H1 (cell line): ENCODE data around the gene PAIP2. TPM values are rescaled to one million over a fixed set of nuclear protein-coding genes. Genes with fewer than 3 reads are reported as not detected.

ENCODE experiments used
- CTCF ChIA-PET: fragments of 300-600 bp; sonication (Branson Sonifier 250); formaldehyde crosslinking; loops from one replicate; lab custom pipeline; 2021; ENCODE audit not compliant: partially characterized antibody; lab: Charles Lee
- POLR2A ChIA-PET: fragments of 300-600 bp; sonication (Branson Sonifier 250); formaldehyde crosslinking; loops from one replicate; lab custom pipeline; 2021; ENCODE audit warnings: inconsistent platforms; ENCODE audit not compliant: partially characterized antibody; lab: Charles Lee
- DNase-seq, 2 experiments: peaks; one replicate each; pipeline versions ENCODE4 v3.0.0 to v3.0.0-alpha.2; 2010 to 2022; ENCODE audit warnings: low spot score in 2 of 2, low read depth in 1 of 2, mixed read lengths in 1 of 2
- FAIRE-seq: peaks from 2 replicates; lab custom pipeline; 2011; peaks lifted over from hg19 to GRCh38; lab: Jason Lieb, UNC
- H2AFZ ChIP-seq: 2 replicates; pipeline ENCODE4 v1.8.1; 2012; ENCODE audit warnings: low read length, inconsistent platforms
- H2AK5ac ChIP-seq: 2 replicates; pipeline ENCODE4 v1.6.1; 2013; ENCODE audit warnings: low read depth, low read length
- H2BK120ac ChIP-seq: replicated peaks from 2 replicates; pipeline ENCODE3; 2013; ENCODE audit warnings: low read depth, low read length, inconsistent platforms
- H2BK12ac ChIP-seq: 2 replicates; pipeline ENCODE4 v1.6.1; 2013; ENCODE audit warnings: low read depth, low read length
- H2BK15ac ChIP-seq: 2 replicates; pipeline ENCODE4 v1.6.1; 2013; ENCODE audit warnings: low read length
- H2BK20ac ChIP-seq: 2 replicates; pipeline ENCODE4 v1.6.1; 2013; ENCODE audit warnings: low read length
- H2BK5ac ChIP-seq: 2 replicates; pipeline ENCODE4 v1.6.1; 2013; ENCODE audit warnings: low read depth, low read length
- H3K14ac ChIP-seq: 2 replicates; pipeline ENCODE4 v1.6.1; 2013; ENCODE audit warnings: inconsistent platforms; ENCODE audit not compliant: insufficient read length
- H3K18ac ChIP-seq: 2 replicates; pipeline ENCODE4 v1.6.1; 2013; ENCODE audit warnings: low read length; ENCODE audit errors: extremely low read depth
- H3K23ac ChIP-seq: 2 replicates; pipeline ENCODE4 v1.6.1; 2013; ENCODE audit warnings: inconsistent platforms; ENCODE audit not compliant: insufficient read length
- H3K23me2 ChIP-seq: 2 replicates; pipeline ENCODE4 v1.6.1; 2013; ENCODE audit warnings: low read depth, low read length
- H3K27ac ChIP-seq: 2 replicates; pipeline ENCODE4 v1.6.1; 2011; ENCODE audit warnings: low read depth, low read length, inconsistent platforms
- H3K27me3 ChIP-seq, 4 experiments: replicated peaks in 1 of 4; 1 replicate in 1 of 4; 2 replicates in 3 of 4; pipeline versions ENCODE4 v1.6.1 to v1.8.1; 2011 to 2013; ENCODE audit warnings: low read length in 3 of 4, mild to moderate bottlenecking in 3 of 4, inconsistent platforms in 2 of 4, mixed read lengths in 2 of 4, moderate library complexity in 1 of 4; ENCODE audit not compliant: control insufficient read depth in 3 of 4, insufficient read depth in 3 of 4; ENCODE audit errors: extremely low read depth in 1 of 4
- H3K36me3 ChIP-seq, 4 experiments: 2 replicates each; pipeline versions ENCODE4 v1.6.1 to v1.8.1; 2011 to 2013; ENCODE audit warnings: mild to moderate bottlenecking in 4 of 4, low read length in 3 of 4, moderate library complexity in 2 of 4, control low read depth in 1 of 4, inconsistent platforms in 1 of 4; ENCODE audit not compliant: insufficient read depth in 4 of 4, control insufficient read depth in 2 of 4
- H3K4ac ChIP-seq: replicated peaks from 2 replicates; pipeline ENCODE3; 2013; ENCODE audit warnings: low read length, low read depth, mixed read lengths, inconsistent platforms; ENCODE audit not compliant: insufficient read length
- H3K4me1 ChIP-seq, 4 experiments: replicated peaks in 1 of 4; 1 replicate in 1 of 4; 2 replicates in 3 of 4; pipeline versions ENCODE4 v1.6.1 to v1.8.1; 2011 to 2013; ENCODE audit warnings: low read length in 3 of 4, inconsistent platforms in 2 of 4, mixed read lengths in 1 of 4; ENCODE audit not compliant: insufficient read depth in 4 of 4, control insufficient read depth in 3 of 4
- H3K4me2 ChIP-seq, 2 experiments: 2 replicates each; pipeline versions ENCODE4 v1.6.1 to v1.8.1; 2011 to 2013; ENCODE audit warnings: low read depth in 2 of 2, low read length in 2 of 2, control low read depth in 1 of 2, inconsistent platforms in 1 of 2, mild to moderate bottlenecking in 1 of 2; ENCODE audit not compliant: insufficient read depth in 1 of 2
- H3K4me3 ChIP-seq, 4 experiments: fragments of 200-600, 300-600 bp in 1 of 4; sonication (generic), shearing (Covaris generic), sonication (Bioruptor Twin) in 1 of 4; 2 replicates each; pipeline versions ENCODE4 v1.5.1 to v1.8.1; 2011 to 2016; ENCODE audit warnings: low read length in 4 of 4, low read depth in 3 of 4, control low read depth in 2 of 4, inconsistent platforms in 2 of 4, mild to moderate bottlenecking in 2 of 4, mixed read lengths in 1 of 4, moderate library complexity in 1 of 4; ENCODE audit not compliant: insufficient read depth in 2 of 4; ENCODE audit errors: extremely low read depth in 1 of 4
- H3K56ac ChIP-seq: replicated peaks from 2 replicates; pipeline ENCODE3; 2013; ENCODE audit warnings: low read depth, mild to moderate bottlenecking, mixed read lengths, low read length, inconsistent platforms; ENCODE audit not compliant: insufficient read length
- H3K79me1 ChIP-seq: 2 replicates; pipeline ENCODE4 v1.6.1; 2013; ENCODE audit warnings: low read depth, low read length, control low read depth
- H3K79me2 ChIP-seq, 2 experiments: 2 replicates each; pipeline versions ENCODE4 v1.6.1 to v1.8.1; 2012 to 2013; ENCODE audit warnings: low read length in 2 of 2, mild to moderate bottlenecking in 2 of 2, inconsistent platforms in 1 of 2; ENCODE audit not compliant: insufficient read depth in 2 of 2, control insufficient read depth in 1 of 2
- H3K9ac ChIP-seq, 4 experiments: replicated peaks in 1 of 4; 1 replicate in 1 of 4; 2 replicates in 3 of 4; pipeline versions ENCODE4 v1.6.1 to v1.8.1; 2011 to 2013; ENCODE audit warnings: low read depth in 3 of 4, low read length in 3 of 4, control low read depth in 2 of 4, mild to moderate bottlenecking in 2 of 4, moderate library complexity in 2 of 4, inconsistent platforms in 1 of 4; ENCODE audit errors: extremely low read depth in 1 of 4
- H3K9me3 ChIP-seq, 2 experiments: 2 replicates each; pipeline versions ENCODE4 v1.6.1 to v1.8.1; 2012 to 2013; ENCODE audit warnings: mild to moderate bottlenecking in 2 of 2, moderate library complexity in 2 of 2, control low read depth in 1 of 2, inconsistent platforms in 1 of 2, low read depth in 1 of 2, low read length in 1 of 2, mixed read lengths in 1 of 2; ENCODE audit not compliant: insufficient read depth in 2 of 2
- H4K20me1 ChIP-seq, 2 experiments: replicated peaks in 1 of 2; 2 replicates each; pipeline versions ENCODE3 to v1.8.1; 2011 to 2013; ENCODE audit warnings: inconsistent platforms in 2 of 2, low read length in 2 of 2, mild to moderate bottlenecking in 1 of 2; ENCODE audit not compliant: insufficient read depth in 2 of 2, control insufficient read depth in 1 of 2
- H4K5ac ChIP-seq: 2 replicates; pipeline ENCODE4 v1.6.1; 2013; ENCODE audit warnings: low read length, low read depth, mixed read lengths, inconsistent platforms; ENCODE audit not compliant: insufficient read length
- H4K8ac ChIP-seq: 2 replicates; pipeline ENCODE4 v1.8.0; 2013; ENCODE audit warnings: mild to moderate bottlenecking, moderate library complexity, low read length, inconsistent platforms; ENCODE audit not compliant: insufficient read depth; ENCODE audit errors: extremely low read depth
- H4K91ac ChIP-seq: replicated peaks from 2 replicates; pipeline ENCODE3; 2013; ENCODE audit warnings: low read length, mixed read lengths, inconsistent platforms; ENCODE audit not compliant: insufficient read length
- PHF8 ChIP-seq: fragments of 200-600 bp; sonication (generic); conservative IDR thresholded peaks from 2 replicates; pipeline ENCODE4 v1.7.1; 2012; ENCODE audit warnings: low read depth, mild to moderate bottlenecking, inconsistent platforms, low read length, moderate library complexity
- RAD21 ChIP-seq, 2 experiments: IDR thresholded peaks in 1 of 2; conservative IDR thresholded peaks in 1 of 2; 2 replicates each; pipeline ENCODE4 v1.6.1; 2011; ENCODE audit warnings: low read depth in 2 of 2, low read length in 2 of 2, improper control_type of control experiment in 1 of 2, inconsistent platforms in 1 of 2, mild to moderate bottlenecking in 1 of 2, moderate library complexity in 1 of 2
- SUZ12 ChIP-seq: fragments of 200-600 bp; sonication (generic); IDR thresholded peaks from 2 replicates; pipeline ENCODE4 v1.6.1; 2012; ENCODE audit warnings: mild to moderate bottlenecking, inconsistent platforms, low read length, moderate library complexity, mixed read lengths
- WGBS, 2 experiments: shearing (Covaris generic) in 1 of 2; methylation state at CpG; one replicate each; pipeline versions ENCODE4 v1.1.6 to v1.1.7; 2013 to 2015; ENCODE audit warnings: low lambda C conversion rate in 2 of 2, mixed read lengths in 2 of 2, inconsistent platforms in 1 of 2, low coverage in 1 of 2, missing lambda C conversion rate in 1 of 2; ENCODE audit not compliant: insufficient replicate concordance in 2 of 2, insufficient coverage in 1 of 2, insufficient read length in 1 of 2; ENCODE audit errors: extremely low coverage in 1 of 2, missing lambda C conversion rate in 1 of 2; 5-methylcytosine and 5-hydroxymethylcytosine counted together
- polyA plus RNA-seq, 7 experiments: library from polyadenylated mRNA; depleted of rRNA in 3 of 7; stranded (reverse) in 5 of 7; unstranded in 2 of 7; fragments of >200 nt in 5 of 7; fragments of 200-250 nt in 2 of 7; gene quantifications; 1 replicate in 5 of 7; 2 replicates in 1 of 7; 4 replicates in 1 of 7; pipeline versions ENCODE4 v1.2.1 to v1.2.3, GENCODE V29; 2011 to 2013; ENCODE audit warnings: missing spikeins in 2 of 7, mixed read lengths in 2 of 7
- total RNA-seq: library from RNA; stranded (reverse); fragmentation: NEBNext Ultra II Directional; extraction: Animal tissue kit (Norgen Biotek cat#: 25700); gene quantifications from 2 replicates; pipeline ENCODE4 v1.2.1, GENCODE V29; 2021

The PAIP2 gene
- total and polyA plus RNA-seq, 2 of the 8 experiments (the other 6 are each of a cell fraction or from before 2014, with no cell fraction given) = 87.6 to 162 TPM

DNA sequence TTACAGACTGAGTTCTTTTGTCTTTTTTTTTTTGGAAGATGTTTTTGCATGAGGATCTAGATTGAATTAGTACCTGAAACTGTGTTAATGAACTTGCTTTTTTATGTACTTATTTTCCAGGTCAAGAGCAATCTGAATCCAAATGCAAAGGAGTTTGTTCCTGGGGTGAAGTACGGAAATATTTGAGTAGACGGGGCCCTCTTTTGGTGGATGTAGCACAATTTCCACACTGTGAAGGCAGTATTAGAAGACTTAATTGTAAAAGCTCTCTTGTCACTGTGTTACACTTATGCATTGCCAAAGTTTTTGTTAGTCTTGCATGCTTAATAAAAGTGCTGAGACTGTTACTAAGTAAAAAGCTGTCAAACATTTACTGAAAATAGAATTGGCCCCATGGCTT lies 27.0 kb downstream of the PAIP2 start:
- Histone ChIP-seq H4K20me1 (peaks cover 0 to 3% of the 10 kb centered on the region in 2 experiments), H4K5ac (no peak overlapping the region), H3K18ac (no peak overlapping the region), H4K91ac (no peak overlapping the region), H3K4ac (no peak overlapping the region), H3K14ac (no peak overlapping the region), H2BK5ac (no peak overlapping the region), H2BK15ac (no peak overlapping the region), H3K9me3 (no peaks in the 10 kb centered on the region), H3K4me2 (no peak overlapping the region), H3K27ac (no peak overlapping the region), H3K23ac (no peak overlapping the region), H3K79me1 (no peaks in the 10 kb centered on the region; the same call in 1 of the 2 replicates), H4K8ac (no peak overlapping the region), H2BK120ac (no peak overlapping the region), H2AFZ (no peak overlapping the region), H2AK5ac (no peak overlapping the region), H2BK20ac (no peak overlapping the region), H2BK12ac (no peak overlapping the region), H3K56ac (no peak overlapping the region), H3K4me3 (no peak overlapping the region), H3K27me3 (no peaks in the 10 kb centered on the region), H3K9ac (no peak overlapping the region), H3K79me2 (no peaks in the 10 kb centered on the region; a peak in 1 of 4 replicates), H3K36me3 (peaks cover 17 to 70% (median 47%) of the 10 kb centered on the region in 4 experiments), H3K23me2 (no peaks in the 10 kb centered on the region), H3K4me1 (no peaks in the 10 kb centered on the region)
- DNase-seq (no peak), FAIRE-seq (no peak)
- POLR2A ChIA-PET = interaction anchor here (0.6 to 1.8 kb wide), 11 partner anchors 8 to 122 kb away, joined by 3 to 7 read pairs (median 4); no protein-coding TSS in a partner anchor
- CTCF ChIA-PET = interaction anchor here (0.6 to 1.7 kb wide), 9 partner anchors 11 to 718 kb away, joined by 3 to 6 read pairs (median 3); no protein-coding TSS in a partner anchor
- 88% methylated on average over 2 of the region's 2 CpGs; no CpG with 5 or more reads in 1 of the 2 experiments for WGBS, 2 experiments
- TF ChIP-seq SUZ12 = no peak
- no peak for TF ChIP-seq PHF8
- TF ChIP-seq RAD21 (IDR thresholded peaks at IDR 0.05 in 1 of 2, conservative IDR thresholded peaks at IDR 0.05 in 1 of 2; ENCODE audit: low read depth in 2 of 2, low read length in 2 of 2) = peak; percentile 30 to 32; a peak in 3 of 4 replicates
- TF ChIP-seq, all 59 proteins: peak for 1
